SH-SY5Y (cell line): ENCODE results near the gene THSD7A.
A peak's percentile ranks its signal among the peaks of the same experiment; 100 is the strongest.

Source experiments
- GATA2 ChIP-seq: IDR thresholded peaks from 2 replicates; pipeline ENCODE4 v1.6.1; 2011; ENCODE audit warnings: mild to moderate bottlenecking, low read depth, low read length
- GATA3 ChIP-seq: IDR thresholded peaks from 2 replicates; pipeline ENCODE4 v1.6.1; 2011; ENCODE audit warnings: low read depth, mild to moderate bottlenecking, low read length, moderate library complexity

DNA sequence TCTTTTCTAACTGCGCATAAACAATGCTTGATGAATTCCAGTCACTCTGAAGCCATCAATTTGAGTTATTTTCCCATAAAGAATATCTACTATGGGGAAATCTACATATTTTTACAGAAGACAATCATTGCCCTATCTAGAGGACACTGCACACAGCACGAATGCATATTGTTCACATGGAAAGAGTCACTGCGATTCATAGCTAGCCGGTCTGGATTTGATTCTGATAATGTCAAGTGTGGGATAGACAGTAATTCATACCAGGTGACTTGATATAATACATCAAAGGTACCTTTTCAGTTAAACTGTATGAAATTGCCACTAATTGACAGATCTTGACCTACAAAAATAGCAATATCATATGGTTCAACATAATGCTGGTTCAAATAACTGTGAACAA is 255.7 kb downstream of the THSD7A start:
- TF ChIP-seq GATA2, result peak; percentile 69
- TF ChIP-seq GATA3, result peak; percentile 63
